Adrenal gland (tissue), 5 donors: ENCODE measurements around the gene CD300E.

Source experiments
- CTCF ChIP-seq, 6 experiments: fragments of 450-650 bp in 4 of 6; fragments of 200-600 bp in 2 of 6; sonication (generic) in 1 of 6; IDR thresholded peaks; 1 replicate in 5 of 6; 2 replicates in 1 of 6; pipeline versions ENCODE4 v1.5.1 to v1.8.0; 2016 to 2021; ENCODE audit warnings: antibody characterized with exemption in 6 of 6, mild to moderate bottlenecking in 2 of 6, moderate library complexity in 1 of 6
- POLR2A ChIP-seq, 2 donors: fragments of 450-650 bp; IDR thresholded peaks; one replicate each; pipeline ENCODE4 v1.6.1; 2017; ENCODE audit warnings: antibody characterized with exemption in 2 of 2, mild to moderate bottlenecking in 2 of 2, moderate library complexity in 1 of 2
- donor health status: DM: no; HTN: no; CAD: no.

GRCh38 chr17:74599448-74599939 lies 24.0 kb downstream of the CD300E start:
- no peak for TF ChIP-seq CTCF (IDR thresholded peaks at IDR 0.05)
- TF ChIP-seq POLR2A (IDR thresholded peaks at IDR 0.05), result no peak
